ENCODE data around the gene CDAN1.
A peak's percentile ranks its signal among the peaks of the same experiment; 100 is the strongest.
"Not testable (repeated sequence)": the region's sequence is repeated elsewhere in the genome, so short reads cannot be mapped to it uniquely, and the experiment has no call there.

CDAN1 gene

GRCh38 chr15:42692997-42693396, 43.9 kb downstream of the CDAN1 start:
- no peak for DNase-seq (ENCODE audit: low read depth in 1 of 2, low spot score in 1 of 2)
- in situ Hi-C loops (cut with HindIII; ENCODE audit: low pct_unique_long_range_greater_than_20kb, low sequenced_read_pairs), result no loop called here
- no peak for TF ChIP-seq JUND (IDR thresholded peaks at IDR 0.05; ENCODE audit: low read depth)

GRCh38 chr15:42692536-42692935, 44.4 kb downstream of the CDAN1 start:
- DNase-seq (ENCODE audit: low read depth in 1 of 2, low spot score in 1 of 2), result no peak
- no peak for TF ChIP-seq JUND (IDR thresholded peaks at IDR 0.05; ENCODE audit: low read depth)
- in situ Hi-C loops (cut with HindIII; ENCODE audit: low pct_unique_long_range_greater_than_20kb, low sequenced_read_pairs), result no loop called here

- in situ Hi-C loops (cut with HindIII; ENCODE audit: low pct_unique_long_range_greater_than_20kb, low sequenced_read_pairs), result no loop called here
- TF ChIP-seq JUND (IDR thresholded peaks at IDR 0.05; ENCODE audit: low read depth), result no peak
- DNase-seq (ENCODE audit: low read depth in 1 of 2, low spot score in 1 of 2), result peak in 1 of 2 experiments; percentile 53
These were observed 45.2 kb downstream of the CDAN1 start for GRCh38 chr15:42691770-42692169.

- DNase-seq (ENCODE audit: low read depth in 1 of 2, low spot score in 1 of 2), result no peak
- in situ Hi-C loops (cut with HindIII; ENCODE audit: low pct_unique_long_range_greater_than_20kb, low sequenced_read_pairs), result no loop called here
- no peak for TF ChIP-seq JUND (IDR thresholded peaks at IDR 0.05; ENCODE audit: low read depth)
These were observed 45.6 kb downstream of the CDAN1 start for GRCh38 chr15:42691308-42691707.

- DNase-seq (ENCODE audit: low read depth in 1 of 2, low spot score in 1 of 2), result no peak
- in situ Hi-C loops (cut with HindIII; ENCODE audit: low pct_unique_long_range_greater_than_20kb, low sequenced_read_pairs), result no loop called here
- no peak for TF ChIP-seq JUND (IDR thresholded peaks at IDR 0.05; ENCODE audit: low read depth)
These were observed 48.6 kb downstream of the CDAN1 start for GRCh38 chr15:42688301-42688700.

GRCh38 chr15:42687740-42688139, 49.2 kb downstream of the CDAN1 start:
- in situ Hi-C loops (cut with HindIII; ENCODE audit: low pct_unique_long_range_greater_than_20kb, low sequenced_read_pairs), result no loop called here
- no peak for DNase-seq (ENCODE audit: low read depth in 1 of 2, low spot score in 1 of 2)
- no peak for TF ChIP-seq JUND (IDR thresholded peaks at IDR 0.05; ENCODE audit: low read depth)

- no peak for DNase-seq (ENCODE audit: low read depth in 1 of 2, low spot score in 1 of 2)
- in situ Hi-C loops (cut with HindIII; ENCODE audit: low pct_unique_long_range_greater_than_20kb, low sequenced_read_pairs), result no loop called here
- no peak for TF ChIP-seq JUND (IDR thresholded peaks at IDR 0.05; ENCODE audit: low read depth)
These were observed 50.6 kb downstream of the CDAN1 start for GRCh38 chr15:42686281-42686680.

- no peak for TF ChIP-seq JUND (IDR thresholded peaks at IDR 0.05; ENCODE audit: low read depth)
- in situ Hi-C loops (cut with HindIII; ENCODE audit: low pct_unique_long_range_greater_than_20kb, low sequenced_read_pairs), result no loop called here
- DNase-seq (ENCODE audit: low read depth in 1 of 2, low spot score in 1 of 2), result no peak
These were observed 55.8 kb downstream of the CDAN1 start for GRCh38 chr15:42681119-42681518.

GRCh38 chr15:42680142-42680482, 56.8 kb downstream of the CDAN1 start:
- in situ Hi-C loops (cut with HindIII; ENCODE audit: low pct_unique_long_range_greater_than_20kb, low sequenced_read_pairs); DNase-seq (ENCODE audit: low read depth in 1 of 2, low spot score in 1 of 2): not testable (repeated sequence)

GRCh38 chr15:42679285-42680141, 57.4 kb downstream of the CDAN1 start:
- DNase-seq (ENCODE audit: low read depth in 1 of 2, low spot score in 1 of 2), result peak in 1 of 2 experiments; percentile 9
- in situ Hi-C loops (cut with HindIII; ENCODE audit: low pct_unique_long_range_greater_than_20kb, low sequenced_read_pairs), result no loop called here
- TF ChIP-seq JUND (IDR thresholded peaks at IDR 0.05; ENCODE audit: low read depth), result no peak

- DNase-seq (ENCODE audit: low read depth in 1 of 2, low spot score in 1 of 2), result no peak
- in situ Hi-C loops (cut with HindIII; ENCODE audit: low pct_unique_long_range_greater_than_20kb, low sequenced_read_pairs), result no loop called here
- no peak for TF ChIP-seq JUND (IDR thresholded peaks at IDR 0.05; ENCODE audit: low read depth)
These were observed 61.9 kb downstream of the CDAN1 start for GRCh38 chr15:42675021-42675420.

GRCh38 chr15:42674472-42674871, 62.5 kb downstream of the CDAN1 start:
- in situ Hi-C loops (cut with HindIII; ENCODE audit: low pct_unique_long_range_greater_than_20kb, low sequenced_read_pairs), result no loop called here
- no peak for DNase-seq (ENCODE audit: low read depth in 1 of 2, low spot score in 1 of 2)
- TF ChIP-seq JUND (IDR thresholded peaks at IDR 0.05; ENCODE audit: low read depth), result no peak

Data from T47D (cell line).